H9 (cell line): ENCODE measurements around the gene IFIT1B. TPM values are rescaled to one million over a fixed set of nuclear protein-coding genes. Genes with fewer than 3 reads are reported as not detected.

Experiments
- DNase-seq: peaks from one replicate; pipeline ENCODE4 v3.0.0-alpha.2; 2017
- H2AFZ ChIP-seq: one replicate; pipeline ENCODE4 v1.6.1; 2013; ENCODE audit warnings: mild to moderate bottlenecking, low read length, control low read depth, moderate library complexity
- H2AK5ac ChIP-seq: 2 replicates; pipeline ENCODE4 v1.6.1; 2013; ENCODE audit warnings: low read length, control low read depth, mixed read lengths; ENCODE audit not compliant: insufficient read length
- H2BK120ac ChIP-seq: one replicate; pipeline ENCODE4 v1.6.1; 2013; ENCODE audit warnings: low read depth, mild to moderate bottlenecking, low read length, control low read depth, inconsistent platforms; ENCODE audit not compliant: poor library complexity, severe bottlenecking
- H2BK12ac ChIP-seq: 2 replicates; pipeline ENCODE4 v1.6.1; 2013; ENCODE audit warnings: low read length, control low read depth, mixed read lengths, low read depth; ENCODE audit not compliant: insufficient read length
- H2BK15ac ChIP-seq: 2 replicates; pipeline ENCODE4 v1.6.1; 2013; ENCODE audit warnings: low read depth, low read length, control low read depth
- H2BK20ac ChIP-seq: one replicate; pipeline ENCODE4 v1.6.1; 2013; ENCODE audit warnings: low read depth, mild to moderate bottlenecking, low read length, control low read depth, inconsistent platforms; ENCODE audit not compliant: poor library complexity, severe bottlenecking
- H2BK5ac ChIP-seq: 2 replicates; pipeline ENCODE4 v1.6.1; 2013; ENCODE audit warnings: low read length, control low read depth, mixed read lengths; ENCODE audit not compliant: insufficient read length
- H3K14ac ChIP-seq: 2 replicates; pipeline ENCODE4 v1.6.1; 2013; ENCODE audit warnings: low read length, control low read depth; ENCODE audit not compliant: insufficient read depth
- H3K18ac ChIP-seq: 2 replicates; pipeline ENCODE4 v1.6.1; 2013; ENCODE audit warnings: low read depth, mild to moderate bottlenecking, mixed read lengths, low read length, control low read depth; ENCODE audit not compliant: insufficient read length
- H3K23ac ChIP-seq: 2 replicates; pipeline ENCODE4 v1.6.1; 2013; ENCODE audit warnings: low read length, control low read depth, mixed read lengths, low read depth; ENCODE audit not compliant: insufficient read length
- H3K23me2 ChIP-seq: 2 replicates; pipeline ENCODE4 v1.6.1; 2013; ENCODE audit warnings: low read depth, mild to moderate bottlenecking, mixed read lengths, low read length, control low read depth; ENCODE audit not compliant: insufficient read length, poor library complexity, severe bottlenecking
- H3K27ac ChIP-seq: 2 replicates; pipeline ENCODE4 v1.5.1; 2013; ENCODE audit warnings: low read length, control low read depth, mixed read lengths, low read depth; ENCODE audit not compliant: insufficient read length
- H3K27me3 ChIP-seq: 2 replicates; pipeline ENCODE4 v1.6.1; 2013; ENCODE audit warnings: low read length, control low read depth, inconsistent platforms; ENCODE audit not compliant: insufficient read depth
- H3K4ac ChIP-seq: 2 replicates; pipeline ENCODE4 v1.6.1; 2013; ENCODE audit warnings: low read depth, mild to moderate bottlenecking, control low read depth, inconsistent platforms, low read length, moderate library complexity
- H3K4me1 ChIP-seq: 2 replicates; pipeline ENCODE4 v1.6.1; 2013; ENCODE audit warnings: low read length, control low read depth, inconsistent platforms; ENCODE audit not compliant: insufficient read depth
- H3K4me2 ChIP-seq: 2 replicates; pipeline ENCODE4 v1.6.1; 2013; ENCODE audit warnings: low read length, control low read depth, mixed read lengths; ENCODE audit not compliant: insufficient read length, insufficient read depth
- H3K56ac ChIP-seq: 2 replicates; pipeline ENCODE4 v1.6.1; 2013; ENCODE audit warnings: low read depth, mild to moderate bottlenecking, mixed read lengths, low read length, control low read depth; ENCODE audit not compliant: insufficient read length
- H3K79me1 ChIP-seq: 2 replicates; pipeline ENCODE4 v1.6.1; 2013; ENCODE audit warnings: low read depth, mild to moderate bottlenecking, moderate library complexity, low read length, control low read depth, inconsistent platforms; ENCODE audit not compliant: insufficient read depth, poor library complexity, severe bottlenecking
- H3K79me2 ChIP-seq: 2 replicates; pipeline ENCODE4 v1.6.1; 2013; ENCODE audit warnings: low read length, control low read depth, inconsistent platforms; ENCODE audit not compliant: insufficient read depth
- H3K9ac ChIP-seq: 2 replicates; pipeline ENCODE4 v1.6.1; 2013; ENCODE audit warnings: low read length, control low read depth, mixed read lengths; ENCODE audit not compliant: insufficient read length; ENCODE audit errors: extremely low read depth
- H3K9me3 ChIP-seq: one replicate; pipeline ENCODE4 v1.6.1; 2013; ENCODE audit warnings: low read depth, low read length, inconsistent platforms; ENCODE audit not compliant: control insufficient read depth
- H3T11ph ChIP-seq: one replicate; pipeline ENCODE4 v1.6.1; 2013; ENCODE audit warnings: mild to moderate bottlenecking, low read length, control low read depth, inconsistent platforms
- H4K20me1 ChIP-seq: one replicate; pipeline ENCODE4 v1.6.1; 2013; ENCODE audit not compliant: control insufficient read depth, insufficient read length, insufficient read depth
- H4K5ac ChIP-seq: 2 replicates; pipeline ENCODE4 v1.6.1; 2013; ENCODE audit warnings: low read depth, mild to moderate bottlenecking, mixed read lengths, low read length, control low read depth; ENCODE audit not compliant: insufficient read length
- H4K8ac ChIP-seq: replicated peaks from 2 replicates; pipeline ENCODE4 v1.6.1; 2013; ENCODE audit warnings: low read length, control low read depth, mixed read lengths, low read depth; ENCODE audit not compliant: insufficient read length
- H4K91ac ChIP-seq: 2 replicates; pipeline ENCODE4 v1.6.1; 2013; ENCODE audit warnings: low read depth, mild to moderate bottlenecking, moderate library complexity, mixed read lengths, low read length, control low read depth; ENCODE audit not compliant: insufficient read length
- H3K27ac Mint-ChIP-seq, 3 experiments: 2 replicates in 2 of 3; 3 replicates in 1 of 3; pipeline ENCODE4 v1.8.0; 2020 to 2021; ENCODE audit warnings: mixed read lengths in 3 of 3, mild to moderate bottlenecking in 1 of 3, moderate library complexity in 1 of 3
- H3K27me3 Mint-ChIP-seq: 2 replicates; pipeline ENCODE4 v1.8.0; 2021; ENCODE audit warnings: low read depth, mild to moderate bottlenecking, moderate library complexity, mixed read lengths
- H3K36me3 Mint-ChIP-seq, 3 experiments: 2 replicates in 2 of 3; 3 replicates in 1 of 3; pipeline ENCODE4 v1.8.0; 2020 to 2021; ENCODE audit warnings: low read depth in 3 of 3, mixed read lengths in 3 of 3; ENCODE audit not compliant: insufficient read depth in 1 of 3
- H3K4me1 Mint-ChIP-seq, 2 experiments: 2 replicates each; pipeline ENCODE4 v1.8.0; 2020; ENCODE audit warnings: mixed read lengths in 2 of 2
- H3K4me3 Mint-ChIP-seq, 2 experiments: 2 replicates in 1 of 2; 3 replicates in 1 of 2; pipeline ENCODE4 v1.8.0; 2020 to 2021; ENCODE audit warnings: mild to moderate bottlenecking in 2 of 2, mixed read lengths in 2 of 2, moderate library complexity in 1 of 2
- H3K9me3 Mint-ChIP-seq, 2 experiments: 2 replicates in 1 of 2; 3 replicates in 1 of 2; pipeline ENCODE4 v1.8.0; 2020; ENCODE audit warnings: mild to moderate bottlenecking in 2 of 2, mixed read lengths in 2 of 2, moderate library complexity in 1 of 2
- total RNA-seq: library from RNA; stranded (reverse); gene quantifications from 2 replicates; pipeline ENCODE4 v1.2.1, GENCODE V29; 2021
- TF ChIP-seq, protein P1 (sequence below): fragments of 200-600 bp; sonication (generic); conservative IDR thresholded peaks from 3 replicates; pipeline ENCODE4 v1.8.0; 2021; ENCODE audit warnings: antibody characterized with exemption, mild to moderate bottlenecking

The IFIT1B gene
- total RNA-seq, 1 experiment from 2014 or later = not detected

DNA sequence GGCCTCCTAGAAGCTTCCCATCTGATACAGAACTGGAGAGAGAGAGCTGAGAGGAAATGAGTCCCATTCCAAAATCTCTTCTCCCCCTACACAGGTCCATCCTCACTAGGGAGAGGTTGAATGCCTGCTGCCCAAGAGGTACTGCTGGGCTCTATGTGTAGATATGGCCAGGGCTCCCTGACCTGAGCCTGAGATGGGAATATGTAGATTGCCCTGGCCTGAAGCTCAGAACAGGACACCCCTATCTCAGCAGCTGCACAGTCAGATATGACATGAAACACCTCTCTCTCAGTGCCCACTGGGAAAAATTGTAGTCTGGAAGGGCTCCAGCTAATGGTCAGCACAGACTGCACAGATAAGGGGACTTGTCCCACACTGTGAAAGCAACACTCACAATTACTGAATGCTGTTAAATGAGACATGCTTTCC lies 3.1 kb upstream of the IFIT1B start:
- H3K56ac ChIP-seq = no peak overlapping the region
- H3K27ac Mint-ChIP-seq = no peak overlapping the region
- H2AK5ac ChIP-seq = no peak overlapping the region
- no peaks in the 10 kb centered on the region for H3K36me3 Mint-ChIP-seq
- H3K14ac ChIP-seq = no peak overlapping the region
- no peak overlapping the region for H3K18ac ChIP-seq
- H4K5ac ChIP-seq = no peak overlapping the region
- no peaks in the 10 kb centered on the region for H3K9me3 Mint-ChIP-seq
- H2AFZ ChIP-seq = no peak overlapping the region
- no peak overlapping the region for H2BK5ac ChIP-seq
- H4K8ac ChIP-seq = no peak overlapping the region
- DNase-seq = no peak
- no peak overlapping the region for H2BK12ac ChIP-seq
- no peaks in the 10 kb centered on the region; the same call in 1 of the 2 replicates for H3K79me2 ChIP-seq
- H3K4me2 ChIP-seq = no peak overlapping the region
- no peaks in the 10 kb centered on the region for H3K23me2 ChIP-seq
- no peak overlapping the region for H2BK15ac ChIP-seq
- H4K20me1 ChIP-seq = no peaks in the 10 kb centered on the region
- H2BK120ac ChIP-seq = no peak overlapping the region
- H3K79me1 ChIP-seq = no peaks in the 10 kb centered on the region
- H3K4me1 ChIP-seq = no peaks in the 10 kb centered on the region; the same call in 1 of the 2 replicates
- no peak overlapping the region for H3K27ac ChIP-seq
- peaks cover 13% of the 10 kb centered on the region in 2 experiments for H3K4me1 Mint-ChIP-seq
- H3T11ph ChIP-seq = no peak overlapping the region
- H3K27me3 ChIP-seq = no peaks in the 10 kb centered on the region
- no peaks in the 10 kb centered on the region for H3K9me3 ChIP-seq
- H4K91ac ChIP-seq = no peak overlapping the region
- no peak overlapping the region for H3K9ac ChIP-seq
- TF ChIP-seq, protein P1, sequence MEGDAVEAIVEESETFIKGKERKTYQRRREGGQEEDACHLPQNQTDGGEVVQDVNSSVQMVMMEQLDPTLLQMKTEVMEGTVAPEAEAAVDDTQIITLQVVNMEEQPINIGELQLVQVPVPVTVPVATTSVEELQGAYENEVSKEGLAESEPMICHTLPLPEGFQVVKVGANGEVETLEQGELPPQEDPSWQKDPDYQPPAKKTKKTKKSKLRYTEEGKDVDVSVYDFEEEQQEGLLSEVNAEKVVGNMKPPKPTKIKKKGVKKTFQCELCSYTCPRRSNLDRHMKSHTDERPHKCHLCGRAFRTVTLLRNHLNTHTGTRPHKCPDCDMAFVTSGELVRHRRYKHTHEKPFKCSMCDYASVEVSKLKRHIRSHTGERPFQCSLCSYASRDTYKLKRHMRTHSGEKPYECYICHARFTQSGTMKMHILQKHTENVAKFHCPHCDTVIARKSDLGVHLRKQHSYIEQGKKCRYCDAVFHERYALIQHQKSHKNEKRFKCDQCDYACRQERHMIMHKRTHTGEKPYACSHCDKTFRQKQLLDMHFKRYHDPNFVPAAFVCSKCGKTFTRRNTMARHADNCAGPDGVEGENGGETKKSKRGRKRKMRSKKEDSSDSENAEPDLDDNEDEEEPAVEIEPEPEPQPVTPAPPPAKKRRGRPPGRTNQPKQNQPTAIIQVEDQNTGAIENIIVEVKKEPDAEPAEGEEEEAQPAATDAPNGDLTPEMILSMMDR = no peak
- no peak overlapping the region for H3K4ac ChIP-seq
- H3K27me3 Mint-ChIP-seq = no peaks in the 10 kb centered on the region; the same call in 1 of the 2 replicates
- no peak overlapping the region for H3K23ac ChIP-seq
- no peak overlapping the region for H3K4me3 Mint-ChIP-seq
- no peak overlapping the region for H2BK20ac ChIP-seq
